GM18520 (cell line): ENCODE measurements around the gene RARB.
A peak's percentile ranks its signal among the peaks of the same experiment; 100 is the strongest.

Source experiments
- ATAC-seq: cut with Tn5 transposase; IDR thresholded peaks from one replicate; pipeline ENCODE4 v1.9.1; 2021; ENCODE audit not compliant: unreplicated experiment

Gene RARB

GRCh38 chr3:25589783-25590258 lies 161.8 kb downstream of the RARB start:
- no peak for ATAC-seq

- no peak for ATAC-seq
Measured at GRCh38 chr3:25592510-25592968, 164.5 kb downstream of the RARB start.

- no peak for ATAC-seq
Measured at GRCh38 chr3:25593001-25593400, 164.9 kb downstream of the RARB start.

GRCh38 chr3:25594007-25594502 lies 166.0 kb downstream of the RARB start:
- ATAC-seq, result no peak

- ATAC-seq, result peak; percentile 60
Measured at GRCh38 chr3:25597535-25598101, 169.6 kb downstream of the RARB start.

GRCh38 chr3:25603703-25604102 lies 175.6 kb downstream of the RARB start:
- no peak for ATAC-seq

- ATAC-seq, result no peak
Measured at GRCh38 chr3:25604107-25604805, 176.2 kb downstream of the RARB start.

GRCh38 chr3:25610167-25610566 lies 182.1 kb downstream of the RARB start:
- ATAC-seq, result no peak

- no peak for ATAC-seq
Measured at GRCh38 chr3:25610779-25611178, 182.7 kb downstream of the RARB start.

- ATAC-seq, result no peak
Measured at GRCh38 chr3:25611193-25611592, 183.1 kb downstream of the RARB start.

GRCh38 chr3:25618028-25618427 lies 190.0 kb downstream of the RARB start:
- no peak for ATAC-seq

GRCh38 chr3:25619382-25619781 lies 191.3 kb downstream of the RARB start:
- no peak for ATAC-seq

- ATAC-seq, result no peak
Measured at GRCh38 chr3:25620493-25620892, 192.4 kb downstream of the RARB start.

GRCh38 chr3:25621087-25621486 lies 193.0 kb downstream of the RARB start:
- no peak for ATAC-seq

- no peak for ATAC-seq
Measured at GRCh38 chr3:25631989-25632388, 203.9 kb downstream of the RARB start.

- no peak for ATAC-seq
Measured at GRCh38 chr3:25633919-25634318, 205.9 kb downstream of the RARB start.

- ATAC-seq, result no peak
Measured at GRCh38 chr3:25635038-25635437, 207.0 kb downstream of the RARB start.
